ENCODE results near the gene LRWD1. TPM values are rescaled to one million over a fixed set of nuclear protein-coding genes. Genes with fewer than 3 reads are reported as not detected.
A peak's percentile ranks its signal among the peaks of the same experiment; 100 is the strongest.
"Not testable (repeated sequence)": the region's sequence is repeated elsewhere in the genome, so short reads cannot be mapped to it uniquely, and the experiment has no call there.

The LRWD1 gene
- total RNA-seq, 2 experiments from 2014 or later = 39.1 to 68.2 TPM

DNA sequence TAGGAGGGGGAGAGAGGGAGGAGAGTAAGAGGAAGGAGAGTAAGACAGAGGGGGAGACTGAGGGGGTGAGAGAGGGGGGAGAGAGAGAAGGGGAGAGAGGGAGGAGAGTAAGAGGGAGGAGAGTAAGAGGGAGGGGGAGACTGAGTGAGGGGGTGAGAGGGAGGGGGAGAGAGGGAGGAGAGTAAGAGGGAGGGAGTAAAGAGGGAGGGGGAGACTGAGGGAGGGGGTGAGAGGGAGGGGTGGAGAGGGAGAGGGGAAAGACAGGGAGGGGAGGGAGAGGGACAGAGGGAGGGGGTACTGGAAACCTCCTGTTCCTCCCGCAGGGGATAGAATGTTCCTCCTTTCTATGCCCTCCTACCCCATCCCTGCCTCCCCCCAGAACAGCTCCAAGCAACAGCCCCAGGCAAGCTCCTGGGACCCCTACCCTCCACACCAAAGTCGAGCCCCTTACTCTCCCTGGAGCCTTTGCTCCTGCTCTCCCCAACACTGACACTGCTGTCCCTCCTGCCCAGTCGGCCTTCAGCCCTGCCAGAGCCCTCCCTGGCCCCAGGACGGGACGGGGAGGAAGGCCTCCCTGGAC is 47.9 kb downstream of the LRWD1 start:
- DNase-seq (ENCODE audit: low spot score) = peak; percentile 48
- intact Hi-C loops (cut with micrococcal nuclease; ENCODE audit: unreplicated experiment); BruUV-seq (replicated peaks); H3K4me3 ChIP-seq (ENCODE audit: low read depth, low read length, poor library complexity, severe bottlenecking); H2AFZ ChIP-seq (ENCODE audit: low read length); H3K4me1 ChIP-seq (ENCODE audit: insufficient read depth, low read length, poor library complexity, severe bottlenecking); H3K79me2 ChIP-seq (ENCODE audit: insufficient read depth, low read depth, low read length); H4K20me1 ChIP-seq (ENCODE audit: insufficient read depth, low read length); POLR2A ChIA-PET; H3K9me2 ChIP-seq (ENCODE audit: insufficient read depth, low read length); H3K36me3 ChIP-seq (ENCODE audit: insufficient read depth, low read length); CTCF ChIA-PET (ENCODE audit: unreplicated experiment); H3K27ac ChIP-seq (ENCODE audit: low read depth, low read length, poor library complexity, severe bottlenecking); H3K9me3 ChIP-seq (ENCODE audit: low read length): not testable (repeated sequence)
- H3K4me2 ChIP-seq (ENCODE audit: low read length) = 0 out of 2 replicates have a peak overlapping the region, but pooled peaks have one; percentile 8

DNA sequence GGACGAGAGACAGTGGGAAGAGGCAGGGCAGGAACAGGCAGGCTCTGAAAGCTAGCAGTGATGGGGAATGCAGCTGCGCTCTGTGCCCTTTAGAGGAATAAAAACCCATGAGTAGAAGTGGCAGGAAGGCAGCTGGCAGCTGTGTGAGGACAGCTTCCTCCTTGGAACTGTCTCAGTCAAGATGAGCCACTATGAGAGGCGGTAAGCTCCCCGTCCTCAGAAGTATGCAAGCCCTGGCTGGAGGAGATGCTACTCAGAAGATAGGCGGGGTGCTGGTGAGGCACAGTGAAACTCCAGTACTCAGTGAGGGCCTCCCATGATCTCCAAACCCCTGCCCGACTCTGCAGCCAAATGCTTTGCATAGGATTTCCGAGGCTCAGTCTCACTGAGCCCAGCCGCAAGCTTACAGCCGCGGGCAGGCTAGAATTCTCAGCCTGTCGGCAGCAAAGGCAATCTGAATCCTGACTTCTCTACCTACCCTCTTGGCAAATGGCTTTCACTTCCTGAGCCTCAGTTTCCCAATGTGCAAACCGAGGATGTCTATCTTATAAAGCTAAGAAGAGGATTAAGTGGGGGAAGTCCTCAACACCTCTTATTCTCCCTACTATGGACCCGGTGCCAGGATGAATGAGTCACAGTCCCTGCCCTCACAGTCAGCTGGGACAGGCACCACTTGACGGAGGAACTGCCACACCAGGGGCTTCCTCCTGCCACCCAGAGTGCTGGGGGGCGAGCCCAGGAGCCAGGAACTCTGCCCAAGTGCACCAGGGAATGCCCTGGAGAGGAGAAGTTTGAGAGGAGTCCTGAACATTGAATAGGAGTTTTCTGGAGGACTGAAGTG is 50.3 kb downstream of the LRWD1 start:
- H3K4me1 ChIP-seq (ENCODE audit: insufficient read depth, low read length, poor library complexity, severe bottlenecking); CTCF ChIA-PET (ENCODE audit: unreplicated experiment); H3K9me3 ChIP-seq (ENCODE audit: low read length); H3K9me2 ChIP-seq (ENCODE audit: insufficient read depth, low read length); H3K36me3 ChIP-seq (ENCODE audit: insufficient read depth, low read length); intact Hi-C loops (cut with micrococcal nuclease; ENCODE audit: unreplicated experiment); POLR2A ChIA-PET; H3K4me3 ChIP-seq (ENCODE audit: low read depth, low read length, poor library complexity, severe bottlenecking); H2AFZ ChIP-seq (ENCODE audit: low read length); DNase-seq (ENCODE audit: low spot score); BruUV-seq (replicated peaks); H4K20me1 ChIP-seq (ENCODE audit: insufficient read depth, low read length); H3K79me2 ChIP-seq (ENCODE audit: insufficient read depth, low read depth, low read length): not testable (repeated sequence)
- peak overlapping the region; percentile 64 for H3K27ac ChIP-seq (ENCODE audit: low read depth, low read length, poor library complexity, severe bottlenecking)
- peak overlapping the region; percentile 53; the same call in 1 of the 2 replicates for H3K4me2 ChIP-seq (ENCODE audit: low read length)

DNA sequence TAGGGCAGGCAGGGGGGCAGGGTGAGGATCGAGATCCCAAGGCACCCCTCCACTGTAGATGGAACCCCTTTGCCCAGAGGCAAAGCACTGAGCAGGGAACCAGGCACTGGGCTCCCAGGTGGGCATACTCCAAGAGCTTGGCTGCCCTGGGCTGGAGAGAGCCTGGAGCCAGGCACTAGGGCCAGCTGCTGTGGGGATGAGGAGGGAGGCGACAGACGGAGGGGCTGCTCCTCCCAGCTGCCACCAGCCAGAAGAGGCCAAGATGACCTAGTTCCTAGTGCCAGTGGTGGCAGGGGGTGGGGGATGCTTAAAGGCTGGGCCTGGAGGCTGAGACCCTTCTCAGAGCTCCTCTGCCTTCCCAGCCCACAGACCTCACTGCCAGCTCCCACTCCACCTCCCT is 51.1 kb downstream of the LRWD1 start:
- intact Hi-C loops (cut with micrococcal nuclease; ENCODE audit: unreplicated experiment); H4K20me1 ChIP-seq (ENCODE audit: insufficient read depth, low read length); H3K36me3 ChIP-seq (ENCODE audit: insufficient read depth, low read length); POLR2A ChIA-PET; H2AFZ ChIP-seq (ENCODE audit: low read length); DNase-seq (ENCODE audit: low spot score); H3K9me2 ChIP-seq (ENCODE audit: insufficient read depth, low read length); H3K4me3 ChIP-seq (ENCODE audit: low read depth, low read length, poor library complexity, severe bottlenecking); H3K4me2 ChIP-seq (ENCODE audit: low read length); CTCF ChIA-PET (ENCODE audit: unreplicated experiment); H3K27ac ChIP-seq (ENCODE audit: low read depth, low read length, poor library complexity, severe bottlenecking); H3K79me2 ChIP-seq (ENCODE audit: insufficient read depth, low read depth, low read length); H3K4me1 ChIP-seq (ENCODE audit: insufficient read depth, low read length, poor library complexity, severe bottlenecking); BruUV-seq (replicated peaks); H3K9me3 ChIP-seq (ENCODE audit: low read length): not testable (repeated sequence)

DNA sequence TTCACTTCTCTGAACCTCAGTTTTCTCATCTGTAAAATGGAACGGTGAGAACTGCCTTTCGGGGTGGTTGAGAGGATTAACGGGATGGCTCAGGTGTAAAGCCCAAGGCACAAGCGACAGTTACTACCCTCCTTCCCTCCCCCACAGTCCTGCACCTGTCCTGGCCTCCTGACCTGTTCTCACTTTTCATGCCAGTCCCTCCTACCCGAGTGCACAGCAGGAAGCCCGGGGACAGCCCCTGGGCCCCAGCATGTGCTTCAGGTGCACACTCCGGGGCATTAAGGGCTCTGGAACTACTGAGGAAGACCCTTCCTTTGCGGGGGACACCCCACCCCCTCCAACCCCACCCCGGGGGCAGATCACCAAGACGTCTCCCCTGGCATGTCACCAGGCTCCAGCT is 52.2 kb downstream of the LRWD1 start:
- H3K9me3 ChIP-seq (ENCODE audit: low read length); CTCF ChIA-PET (ENCODE audit: unreplicated experiment); H3K79me2 ChIP-seq (ENCODE audit: insufficient read depth, low read depth, low read length); H3K36me3 ChIP-seq (ENCODE audit: insufficient read depth, low read length); H4K20me1 ChIP-seq (ENCODE audit: insufficient read depth, low read length); H3K4me3 ChIP-seq (ENCODE audit: low read depth, low read length, poor library complexity, severe bottlenecking); H3K9me2 ChIP-seq (ENCODE audit: insufficient read depth, low read length); BruUV-seq (replicated peaks); H3K27ac ChIP-seq (ENCODE audit: low read depth, low read length, poor library complexity, severe bottlenecking); H3K4me2 ChIP-seq (ENCODE audit: low read length); intact Hi-C loops (cut with micrococcal nuclease; ENCODE audit: unreplicated experiment); H2AFZ ChIP-seq (ENCODE audit: low read length); DNase-seq (ENCODE audit: low spot score); H3K4me1 ChIP-seq (ENCODE audit: insufficient read depth, low read length, poor library complexity, severe bottlenecking); POLR2A ChIA-PET: not testable (repeated sequence)

DNA sequence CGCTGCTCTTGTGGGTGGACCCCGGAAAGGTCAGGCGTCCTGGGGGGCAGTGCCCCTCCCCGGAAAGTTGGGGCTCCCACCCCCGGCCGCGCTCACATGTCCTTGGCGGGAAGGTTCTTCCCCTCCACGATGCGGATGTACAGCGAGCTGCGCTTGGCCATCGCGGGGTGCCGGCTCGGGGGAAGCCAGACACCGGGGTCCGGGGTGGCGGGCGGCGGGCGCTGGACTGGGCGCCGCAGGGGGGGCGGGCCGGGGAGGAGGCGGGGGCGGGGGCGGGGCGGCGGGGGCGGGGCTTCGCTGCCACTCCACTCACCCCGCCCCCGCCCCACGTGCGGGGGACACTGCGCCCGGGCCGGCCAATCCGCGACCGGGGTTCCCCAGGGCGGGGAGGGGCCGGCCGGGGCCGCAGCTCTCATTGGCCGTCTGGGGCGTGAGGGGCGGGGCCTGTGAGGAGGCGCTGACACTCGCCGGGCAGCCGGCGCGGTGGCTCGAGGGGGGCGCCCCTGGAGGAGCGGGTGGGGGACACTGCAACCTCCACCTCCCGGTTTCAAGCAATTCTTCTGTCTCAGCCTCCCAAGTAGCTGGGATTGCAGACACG is 52.9 kb downstream of the LRWD1 start, which contains the start of gene RASA4B:
TSS of gene RASA4B (minus strand) at position 228 of the 598 bp plus-strand sequence. CDS start at position 161, 67 bp downstream.
- H3K4me2 ChIP-seq (ENCODE audit: low read length) = peak within 1 kb of the TSS; percentile 39; the same call in 1 of the 2 replicates
- H4K20me1 ChIP-seq (ENCODE audit: insufficient read depth, low read length); H3K9me2 ChIP-seq (ENCODE audit: insufficient read depth, low read length); H2AFZ ChIP-seq (ENCODE audit: low read length); H3K36me3 ChIP-seq (ENCODE audit: insufficient read depth, low read length); POLR2A ChIA-PET; intact Hi-C loops (cut with micrococcal nuclease; ENCODE audit: unreplicated experiment); H3K27ac ChIP-seq (ENCODE audit: low read depth, low read length, poor library complexity, severe bottlenecking); BruUV-seq (replicated peaks); CTCF ChIA-PET (ENCODE audit: unreplicated experiment); H3K79me2 ChIP-seq (ENCODE audit: insufficient read depth, low read depth, low read length); H3K4me1 ChIP-seq (ENCODE audit: insufficient read depth, low read length, poor library complexity, severe bottlenecking); H3K9me3 ChIP-seq (ENCODE audit: low read length); H3K4me3 ChIP-seq (ENCODE audit: low read depth, low read length, poor library complexity, severe bottlenecking): not testable (repeated sequence)
- peak; percentile 15 for DNase-seq (ENCODE audit: low spot score)

DNA sequence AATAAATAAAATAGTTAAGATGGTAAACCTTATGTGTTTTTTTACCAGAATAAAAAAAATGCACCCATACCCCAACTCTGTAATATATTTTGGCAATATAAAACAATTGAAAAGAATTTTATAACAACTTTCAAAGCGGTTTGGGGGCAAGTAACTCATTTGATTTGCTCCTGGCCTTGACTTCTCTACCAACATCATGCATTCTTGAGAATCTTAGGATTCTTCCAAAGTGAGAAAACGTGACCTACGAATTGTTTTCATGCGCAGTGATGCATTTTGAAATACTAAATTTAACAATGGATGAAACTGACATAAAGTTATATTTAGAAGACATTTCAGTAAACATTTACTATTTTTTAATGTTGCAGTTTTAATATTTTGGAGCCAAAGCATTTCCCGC is 56.0 kb downstream of the LRWD1 start:
- H2AFZ ChIP-seq (ENCODE audit: low read length); intact Hi-C loops (cut with micrococcal nuclease; ENCODE audit: unreplicated experiment); H3K4me2 ChIP-seq (ENCODE audit: low read length); H3K4me1 ChIP-seq (ENCODE audit: insufficient read depth, low read length, poor library complexity, severe bottlenecking); H3K9me3 ChIP-seq (ENCODE audit: low read length); BruUV-seq (replicated peaks); POLR2A ChIA-PET; H3K4me3 ChIP-seq (ENCODE audit: low read depth, low read length, poor library complexity, severe bottlenecking); CTCF ChIA-PET (ENCODE audit: unreplicated experiment); H3K36me3 ChIP-seq (ENCODE audit: insufficient read depth, low read length); H3K27ac ChIP-seq (ENCODE audit: low read depth, low read length, poor library complexity, severe bottlenecking); H4K20me1 ChIP-seq (ENCODE audit: insufficient read depth, low read length); H3K79me2 ChIP-seq (ENCODE audit: insufficient read depth, low read depth, low read length); H3K9me2 ChIP-seq (ENCODE audit: insufficient read depth, low read length); DNase-seq (ENCODE audit: low spot score): not testable (repeated sequence)
